ENCODE data around the gene OR8B8.
"Not testable (repeated sequence)": the region's sequence is repeated elsewhere in the genome, so short reads cannot be mapped to it uniquely, and the experiment has no call there.

OR8B8 gene

GRCh38 chr11:124409906-124410305, 35.6 kb downstream of the OR8B8 start:
- Histone ChIP-seq H3K79me2 (ENCODE audit: low read length) (no peaks in the 10 kb centered on the region), H2AFZ (ENCODE audit: low read depth, low read length) (no peak overlapping the region), H3K27me3 (ENCODE audit: low read depth, low read length) (peaks cover 40% of the 10 kb centered on the region), H3K4me3 (ENCODE audit: low read length) (no peak overlapping the region), H3K9me3 (ENCODE audit: insufficient read depth, low read length) (no peaks in the 10 kb centered on the region), H3K9ac (ENCODE audit: low read length) (no peak overlapping the region), H4K20me1 (ENCODE audit: insufficient read depth, low read length) (no peaks in the 10 kb centered on the region), H3K27ac (ENCODE audit: low read length) (no peak overlapping the region), H3K4me1 (ENCODE audit: low read length) (no peaks in the 10 kb centered on the region), H3K4me2 (ENCODE audit: low read length) (no peak overlapping the region), H3K36me3 (replicated peaks; ENCODE audit: low read depth, low read length) (no peaks in the 10 kb centered on the region)
- no peak for TF ChIP-seq EZH2phosphoT487 (IDR thresholded peaks at IDR 0.05; ENCODE audit: low read depth)
- TF ChIP-seq, protein P1, sequence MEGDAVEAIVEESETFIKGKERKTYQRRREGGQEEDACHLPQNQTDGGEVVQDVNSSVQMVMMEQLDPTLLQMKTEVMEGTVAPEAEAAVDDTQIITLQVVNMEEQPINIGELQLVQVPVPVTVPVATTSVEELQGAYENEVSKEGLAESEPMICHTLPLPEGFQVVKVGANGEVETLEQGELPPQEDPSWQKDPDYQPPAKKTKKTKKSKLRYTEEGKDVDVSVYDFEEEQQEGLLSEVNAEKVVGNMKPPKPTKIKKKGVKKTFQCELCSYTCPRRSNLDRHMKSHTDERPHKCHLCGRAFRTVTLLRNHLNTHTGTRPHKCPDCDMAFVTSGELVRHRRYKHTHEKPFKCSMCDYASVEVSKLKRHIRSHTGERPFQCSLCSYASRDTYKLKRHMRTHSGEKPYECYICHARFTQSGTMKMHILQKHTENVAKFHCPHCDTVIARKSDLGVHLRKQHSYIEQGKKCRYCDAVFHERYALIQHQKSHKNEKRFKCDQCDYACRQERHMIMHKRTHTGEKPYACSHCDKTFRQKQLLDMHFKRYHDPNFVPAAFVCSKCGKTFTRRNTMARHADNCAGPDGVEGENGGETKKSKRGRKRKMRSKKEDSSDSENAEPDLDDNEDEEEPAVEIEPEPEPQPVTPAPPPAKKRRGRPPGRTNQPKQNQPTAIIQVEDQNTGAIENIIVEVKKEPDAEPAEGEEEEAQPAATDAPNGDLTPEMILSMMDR (IDR thresholded peaks at IDR 0.05; ENCODE audit: low read depth, low read length): no peak

GRCh38 chr11:124405581-124405980, 39.9 kb downstream of the OR8B8 start:
- Histone ChIP-seq H3K4me2 (ENCODE audit: low read length) (no peak overlapping the region), H3K79me2 (ENCODE audit: low read length) (no peaks in the 10 kb centered on the region), H3K27ac (ENCODE audit: low read length) (no peak overlapping the region), H3K27me3 (ENCODE audit: low read depth, low read length) (peaks cover 26% of the 10 kb centered on the region), H4K20me1 (ENCODE audit: insufficient read depth, low read length) (no peaks in the 10 kb centered on the region), H2AFZ (ENCODE audit: low read depth, low read length) (no peak overlapping the region), H3K4me3 (ENCODE audit: low read length) (no peak overlapping the region), H3K36me3 (replicated peaks; ENCODE audit: low read depth, low read length) (no peaks in the 10 kb centered on the region), H3K4me1 (ENCODE audit: low read length) (no peaks in the 10 kb centered on the region), H3K9ac (ENCODE audit: low read length) (no peak overlapping the region), H3K9me3 (ENCODE audit: insufficient read depth, low read length) (no peaks in the 10 kb centered on the region)
- no peak for TF ChIP-seq EZH2phosphoT487 (IDR thresholded peaks at IDR 0.05; ENCODE audit: low read depth)
- TF ChIP-seq, protein P1 (IDR thresholded peaks at IDR 0.05; ENCODE audit: low read depth, low read length): no peak

GRCh38 chr11:124403186-124403585, 42.3 kb downstream of the OR8B8 start:
- not testable (repeated sequence) for H3K9ac ChIP-seq (ENCODE audit: low read length); H4K20me1 ChIP-seq (ENCODE audit: insufficient read depth, low read length); H3K36me3 ChIP-seq (replicated peaks; ENCODE audit: low read depth, low read length); H3K4me1 ChIP-seq (ENCODE audit: low read length); H3K9me3 ChIP-seq (ENCODE audit: insufficient read depth, low read length); H3K79me2 ChIP-seq (ENCODE audit: low read length); H2AFZ ChIP-seq (ENCODE audit: low read depth, low read length); H3K27ac ChIP-seq (ENCODE audit: low read length); H3K4me2 ChIP-seq (ENCODE audit: low read length); H3K4me3 ChIP-seq (ENCODE audit: low read length)
- H3K27me3 ChIP-seq (ENCODE audit: low read depth, low read length): peaks cover 20% of the 10 kb centered on the region

GRCh38 chr11:124402326-124402922, 43.1 kb downstream of the OR8B8 start:
- H3K4me1 ChIP-seq (ENCODE audit: low read length): no peaks in the 10 kb centered on the region
- H3K79me2 ChIP-seq (ENCODE audit: low read length): no peaks in the 10 kb centered on the region
- no peaks in the 10 kb centered on the region for H3K9me3 ChIP-seq (ENCODE audit: insufficient read depth, low read length)
- TF ChIP-seq, protein P1 (IDR thresholded peaks at IDR 0.05; ENCODE audit: low read depth, low read length): peak; percentile 87
- no peak for TF ChIP-seq EZH2phosphoT487 (IDR thresholded peaks at IDR 0.05; ENCODE audit: low read depth)
- no peaks in the 10 kb centered on the region for H3K36me3 ChIP-seq (replicated peaks; ENCODE audit: low read depth, low read length)
- peaks cover 16% of the 10 kb centered on the region for H3K27me3 ChIP-seq (ENCODE audit: low read depth, low read length)
- H3K9ac ChIP-seq (ENCODE audit: low read length): no peak overlapping the region
- H3K4me3 ChIP-seq (ENCODE audit: low read length): no peak overlapping the region
- H4K20me1 ChIP-seq (ENCODE audit: insufficient read depth, low read length): no peaks in the 10 kb centered on the region
- no peak overlapping the region for H3K27ac ChIP-seq (ENCODE audit: low read length)
- no peak overlapping the region for H2AFZ ChIP-seq (ENCODE audit: low read depth, low read length)
- H3K4me2 ChIP-seq (ENCODE audit: low read length): no peak overlapping the region
